Immature natural killer cell (primary cell): Measurements from ENCODE around the gene SLC2A4. TPM values are rescaled to one million over a fixed set of nuclear protein-coding genes. Genes with fewer than 3 reads are reported as not detected.
A peak's percentile ranks its signal among the peaks of the same experiment; 100 is the strongest.

ENCODE experiments used
- DNase-seq, 3 donors: peaks; one replicate each; pipeline ENCODE4 v3.0.0; 2022; ENCODE audit warnings: mixed read lengths in 1 of 3
- H3K27ac Mint-ChIP-seq, 6 donors: one replicate each; pipeline ENCODE4 v1.8.0; 2020; ENCODE audit warnings: mixed read lengths in 6 of 6, mild to moderate bottlenecking in 5 of 6, inconsistent platforms in 4 of 6, moderate library complexity in 3 of 6
- H3K27me3 Mint-ChIP-seq, 3 donors: one replicate each; pipeline ENCODE4 v1.8.0; 2020 to 2021; ENCODE audit warnings: low read depth in 3 of 3, mild to moderate bottlenecking in 3 of 3, mixed read lengths in 3 of 3, moderate library complexity in 3 of 3, inconsistent platforms in 1 of 3
- H3K36me3 Mint-ChIP-seq, 3 donors: one replicate each; pipeline ENCODE4 v1.8.0; 2020; ENCODE audit warnings: mixed read lengths in 3 of 3, inconsistent platforms in 2 of 3, mild to moderate bottlenecking in 2 of 3
- H3K4me1 Mint-ChIP-seq, 2 donors: one replicate each; pipeline ENCODE4 v1.8.0; 2020; ENCODE audit warnings: inconsistent platforms in 2 of 2, mild to moderate bottlenecking in 2 of 2, mixed read lengths in 2 of 2, moderate library complexity in 1 of 2
- H3K4me3 Mint-ChIP-seq, 5 donors: one replicate each; pipeline ENCODE4 v1.8.0; 2020; ENCODE audit warnings: mild to moderate bottlenecking in 5 of 5, mixed read lengths in 5 of 5, inconsistent platforms in 3 of 5, moderate library complexity in 3 of 5
- H3K9me3 Mint-ChIP-seq, 6 donors: one replicate each; pipeline ENCODE4 v1.8.0; 2020; ENCODE audit warnings: mild to moderate bottlenecking in 6 of 6, mixed read lengths in 6 of 6, inconsistent platforms in 4 of 6, moderate library complexity in 3 of 6
- polyA plus RNA-seq, 3 donors: library from polyadenylated mRNA; unstranded; fragments of 300-500 nt; fragmentation: Illumina TruSeq; gene quantifications; one replicate each; pipeline ENCODE4 v1.2.3, GENCODE V29; 2021

Gene SLC2A4
- polyA plus RNA-seq, 3 donors from 2014 or later = 0.26 TPM; not detected in 2

DNA sequence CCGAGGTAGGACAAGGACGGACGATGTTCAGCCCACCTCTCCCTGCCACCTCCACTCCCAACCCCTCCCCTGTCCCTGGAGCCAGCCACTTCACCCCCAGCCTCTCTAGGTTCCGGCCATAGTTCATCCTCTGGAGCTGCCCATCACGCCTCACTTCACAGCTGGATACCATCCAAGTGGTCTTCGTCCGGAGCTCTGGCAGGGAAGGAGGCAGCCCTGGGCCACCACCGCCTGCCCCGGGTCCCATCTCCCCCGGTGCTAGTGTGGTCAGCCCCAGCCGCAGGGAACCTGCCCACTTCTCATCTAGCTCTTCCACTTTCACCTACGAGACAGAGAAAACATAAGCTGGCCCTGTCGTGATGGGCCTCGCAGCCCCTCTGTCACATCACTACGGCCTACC lies 39.9 kb downstream of the SLC2A4 start:
- H3K4me3 Mint-ChIP-seq = no peak overlapping the region
- peaks cover 1 to 6% of the 10 kb centered on the region in 2 donors for H3K4me1 Mint-ChIP-seq
- peaks cover 0 to 2% (median under 1%) of the 10 kb centered on the region in 3 donors for H3K27me3 Mint-ChIP-seq
- H3K36me3 Mint-ChIP-seq = peaks cover 0 to 14% (median 3%) of the 10 kb centered on the region in 3 donors
- no peaks in the 10 kb centered on the region for H3K9me3 Mint-ChIP-seq
- peak overlapping the region in 1 of 6 donors; percentile 22 for H3K27ac Mint-ChIP-seq
- DNase-seq = no peak

DNA sequence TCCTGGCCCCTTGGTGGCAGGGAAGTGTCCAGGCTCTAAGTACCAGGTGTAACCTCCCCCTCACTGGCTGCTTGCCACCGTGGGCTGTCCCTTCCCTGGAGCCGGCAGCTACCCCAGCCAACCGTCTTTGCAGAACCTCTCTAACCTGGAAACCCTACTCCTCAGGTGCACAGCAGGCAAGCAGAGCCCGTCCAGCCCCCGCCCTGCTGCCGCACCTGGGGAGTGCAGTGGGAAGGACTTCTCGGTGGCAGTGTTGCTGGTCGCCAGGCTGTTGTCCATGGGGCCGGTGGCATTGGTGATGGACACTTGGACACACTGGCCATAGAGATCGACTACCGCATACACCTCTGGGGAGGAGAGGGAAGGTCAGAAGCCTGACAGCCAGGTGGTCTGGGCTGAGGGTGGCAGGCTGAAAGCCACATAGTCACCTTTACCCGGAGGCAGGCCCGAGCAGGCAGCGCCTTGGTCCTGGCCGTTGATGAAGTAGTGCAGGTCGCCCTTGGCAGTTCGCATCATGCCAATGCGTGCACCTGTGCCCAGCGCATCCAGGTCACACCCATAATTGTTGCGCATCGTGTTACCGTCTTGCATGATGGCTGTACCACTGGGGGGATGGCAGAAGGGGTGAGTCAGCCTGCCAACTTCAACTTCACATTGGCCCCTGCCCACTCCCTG lies 41.1 kb downstream of the SLC2A4 start:
- Mint-ChIP-seq H3K27ac (no peak overlapping the region), H3K4me1 (peaks cover 0 to 6% of the 10 kb centered on the region in 2 donors), H3K36me3 (peaks cover 0 to 11% (median 3%) of the 10 kb centered on the region in 3 donors), H3K4me3 (no peak overlapping the region), H3K9me3 (no peaks in the 10 kb centered on the region), H3K27me3 (peaks cover 0 to 2% (median 0%) of the 10 kb centered on the region in 3 donors)
- DNase-seq = no peak

DNA sequence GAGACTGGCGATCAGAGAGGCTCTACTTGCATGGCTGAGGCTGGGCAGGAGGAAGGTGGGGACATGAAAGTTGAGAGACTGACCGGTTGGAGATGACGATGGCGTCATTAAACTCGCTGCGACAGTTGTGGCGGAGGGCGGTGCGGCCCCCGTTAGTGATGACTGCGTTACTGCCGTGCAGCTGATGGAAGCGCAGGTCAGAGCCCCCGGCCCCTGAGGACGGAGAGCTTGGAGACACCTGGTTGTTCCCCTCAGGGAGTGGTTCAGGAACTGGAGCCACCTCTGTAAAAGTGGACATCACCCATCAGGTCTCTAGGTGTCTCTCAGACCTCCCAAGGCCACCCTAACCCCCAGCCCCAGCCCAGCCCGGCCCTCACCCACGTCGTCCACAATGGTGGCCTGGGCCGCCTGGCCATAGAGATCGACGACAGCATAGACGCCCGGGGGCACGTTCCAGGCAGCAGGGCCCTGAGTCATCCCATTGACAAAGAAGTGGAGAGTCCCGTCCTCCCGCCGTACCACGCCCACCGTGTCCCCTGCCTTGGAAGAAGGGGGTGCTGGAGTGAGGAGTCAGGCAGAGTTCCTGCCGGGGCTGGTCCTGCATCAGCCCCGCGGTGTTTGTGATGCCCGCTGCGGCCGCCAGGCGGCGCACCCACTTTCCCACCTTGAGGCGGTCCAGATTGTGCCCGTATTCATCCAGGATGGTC lies 42.4 kb downstream of the SLC2A4 start:
- Mint-ChIP-seq H3K9me3 (no peaks in the 10 kb centered on the region), H3K36me3 (peaks cover 0 to 8% (median 3%) of the 10 kb centered on the region in 3 donors), H3K4me3 (no peak overlapping the region), H3K4me1 (peaks cover 12 to 17% of the 10 kb centered on the region in 2 donors), H3K27ac (no peak overlapping the region), H3K27me3 (peaks cover 0 to 7% (median 3%) of the 10 kb centered on the region in 3 donors)
- DNase-seq = peak; percentile 51 to 61 (median 56)

DNA sequence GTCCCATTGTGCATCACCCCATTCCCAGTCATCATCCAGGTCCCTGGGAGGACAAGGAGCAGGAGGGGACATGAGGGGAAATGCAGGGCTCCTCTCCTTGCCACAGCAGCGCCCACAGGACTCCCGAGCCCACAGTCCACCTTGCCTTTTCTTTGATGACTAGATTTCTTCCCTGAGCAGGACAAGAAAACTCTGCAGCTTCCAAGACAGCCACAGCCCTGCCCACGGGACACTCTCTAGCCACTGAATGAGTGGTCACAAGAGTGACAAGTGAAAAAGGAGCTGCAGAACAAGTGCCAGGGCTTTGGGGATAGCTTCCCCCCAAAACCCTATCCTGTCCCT lies 42.9 kb downstream of the SLC2A4 start:
- Mint-ChIP-seq H3K9me3 (no peaks in the 10 kb centered on the region), H3K4me3 (no peak overlapping the region), H3K27ac (no peak overlapping the region), H3K27me3 (peaks cover 2 to 11% (median 6%) of the 10 kb centered on the region in 3 donors), H3K36me3 (peaks cover 0 to 8% (median 3%) of the 10 kb centered on the region in 3 donors), H3K4me1 (peaks cover 14 to 20% of the 10 kb centered on the region in 2 donors)
- no peak for DNase-seq

DNA sequence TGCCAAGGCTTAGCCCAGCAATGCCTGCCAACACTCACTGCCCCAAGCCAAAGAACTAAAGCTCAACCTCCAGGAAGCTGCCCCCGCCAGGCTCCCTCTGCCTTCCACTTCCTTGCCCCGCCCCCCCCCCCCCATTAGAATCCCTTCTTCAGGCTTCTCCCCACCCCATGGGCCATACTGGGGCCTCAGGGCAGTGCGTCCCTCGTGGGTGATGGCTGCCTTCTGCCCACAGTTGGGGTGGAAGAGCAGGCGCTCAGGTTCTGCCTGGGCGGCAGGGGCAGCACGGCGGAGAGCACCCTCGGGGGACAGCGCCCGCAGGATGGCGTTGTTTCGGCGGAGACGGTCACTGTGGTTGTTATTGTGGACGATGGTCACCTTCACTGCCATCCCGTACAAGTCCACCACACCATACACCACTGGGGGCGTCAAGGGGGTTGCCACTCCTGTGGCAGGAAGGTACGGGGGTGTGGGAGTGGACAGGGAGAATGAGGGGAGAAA lies 43.6 kb downstream of the SLC2A4 start:
- no peak overlapping the region for H3K4me3 Mint-ChIP-seq
- H3K4me1 Mint-ChIP-seq = peaks cover 21 to 26% of the 10 kb centered on the region in 2 donors
- peaks cover 0 to 8% (median 3%) of the 10 kb centered on the region in 3 donors for H3K36me3 Mint-ChIP-seq
- DNase-seq = no peak
- H3K9me3 Mint-ChIP-seq = no peaks in the 10 kb centered on the region
- peaks cover 9 to 14% (median 13%) of the 10 kb centered on the region in 3 donors for H3K27me3 Mint-ChIP-seq
- no peak overlapping the region for H3K27ac Mint-ChIP-seq

DNA sequence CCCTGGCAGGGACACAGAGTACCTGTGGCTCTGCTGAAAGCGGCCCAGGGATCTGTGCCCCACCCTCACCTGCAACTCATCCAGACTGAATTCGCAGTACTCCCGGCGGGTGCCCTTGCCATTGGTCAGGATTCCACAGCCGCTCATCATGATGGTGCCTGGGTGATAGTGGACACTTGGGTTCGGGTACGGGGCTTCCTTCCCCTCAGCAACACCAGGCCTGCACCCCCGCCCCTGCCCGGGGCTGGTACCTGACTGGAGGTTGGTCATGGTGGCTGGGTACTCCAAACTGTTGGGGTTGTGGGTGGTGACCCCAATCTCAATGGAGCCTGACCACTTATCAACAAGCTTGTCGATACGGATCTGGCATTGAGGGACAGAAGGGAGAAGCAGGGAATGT lies 44.7 kb downstream of the SLC2A4 start:
- no peaks in the 10 kb centered on the region for H3K9me3 Mint-ChIP-seq
- DNase-seq = no peak
- peak overlapping the region in 1 of 6 donors; percentile 40 for H3K27ac Mint-ChIP-seq
- peaks cover 0 to 4% (median under 1%) of the 10 kb centered on the region in 3 donors for H3K36me3 Mint-ChIP-seq
- H3K4me3 Mint-ChIP-seq = no peak overlapping the region
- peaks cover 23 to 28% of the 10 kb centered on the region in 2 donors for H3K4me1 Mint-ChIP-seq
- H3K27me3 Mint-ChIP-seq = peaks cover 9 to 14% (median 13%) of the 10 kb centered on the region in 3 donors

DNA sequence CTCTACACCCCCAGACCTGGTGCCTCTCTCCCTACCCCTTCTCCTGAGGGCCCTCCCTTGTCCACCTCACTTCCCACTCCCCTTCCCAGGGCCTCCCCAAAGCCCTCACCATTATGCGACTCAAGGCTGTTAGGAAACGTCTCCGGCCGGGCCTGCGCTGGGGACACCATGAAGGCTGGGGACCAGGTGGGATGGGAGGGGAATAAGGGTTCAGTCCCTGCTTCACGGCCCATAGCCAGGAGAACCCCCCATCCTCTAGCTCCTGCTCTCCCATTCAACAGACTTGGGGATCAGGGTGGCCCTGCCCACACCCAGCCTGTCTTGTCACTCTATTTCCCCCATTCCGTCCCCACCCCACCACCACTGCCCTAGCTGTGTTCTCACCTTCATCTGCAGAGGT lies 45.5 kb downstream of the SLC2A4 start:
- H3K36me3 Mint-ChIP-seq = no peaks in the 10 kb centered on the region
- no peak overlapping the region for H3K4me3 Mint-ChIP-seq
- peaks cover 9 to 14% (median 13%) of the 10 kb centered on the region in 3 donors for H3K27me3 Mint-ChIP-seq
- no peak overlapping the region for H3K27ac Mint-ChIP-seq
- no peaks in the 10 kb centered on the region for H3K9me3 Mint-ChIP-seq
- DNase-seq = no peak
- H3K4me1 Mint-ChIP-seq = peaks cover 23 to 28% of the 10 kb centered on the region in 2 donors

DNA sequence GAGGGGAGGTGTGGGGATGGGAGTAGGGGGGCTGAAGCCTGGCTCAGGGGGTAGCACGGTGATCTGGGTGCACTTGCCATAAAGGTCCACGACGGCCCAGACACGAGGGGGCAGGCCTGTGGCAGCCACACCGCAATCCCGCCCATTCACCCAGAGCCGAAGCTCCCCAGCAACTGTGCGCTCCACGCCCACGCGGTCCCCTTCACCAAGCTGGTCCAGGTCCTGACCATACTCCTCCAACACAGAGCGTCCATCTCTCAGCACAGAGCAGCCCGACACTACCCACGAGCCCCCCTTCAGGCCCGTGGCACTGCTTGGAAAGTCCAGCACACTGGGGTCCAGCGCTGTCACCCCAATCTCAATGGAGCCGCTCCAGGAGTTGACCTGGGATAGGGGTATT lies 46.0 kb downstream of the SLC2A4 start:
- no peaks in the 10 kb centered on the region for H3K9me3 Mint-ChIP-seq
- no peak for DNase-seq
- H3K27ac Mint-ChIP-seq = peak overlapping the region in 3 of 6 donors; percentile 76 to 94 (median 84)
- peaks cover 9 to 14% (median 13%) of the 10 kb centered on the region in 3 donors for H3K27me3 Mint-ChIP-seq
- H3K4me3 Mint-ChIP-seq = peak overlapping the region in 1 of 5 donors; percentile 29
- H3K4me1 Mint-ChIP-seq = peaks cover 23 to 28% of the 10 kb centered on the region in 2 donors
- no peaks in the 10 kb centered on the region for H3K36me3 Mint-ChIP-seq

DNA sequence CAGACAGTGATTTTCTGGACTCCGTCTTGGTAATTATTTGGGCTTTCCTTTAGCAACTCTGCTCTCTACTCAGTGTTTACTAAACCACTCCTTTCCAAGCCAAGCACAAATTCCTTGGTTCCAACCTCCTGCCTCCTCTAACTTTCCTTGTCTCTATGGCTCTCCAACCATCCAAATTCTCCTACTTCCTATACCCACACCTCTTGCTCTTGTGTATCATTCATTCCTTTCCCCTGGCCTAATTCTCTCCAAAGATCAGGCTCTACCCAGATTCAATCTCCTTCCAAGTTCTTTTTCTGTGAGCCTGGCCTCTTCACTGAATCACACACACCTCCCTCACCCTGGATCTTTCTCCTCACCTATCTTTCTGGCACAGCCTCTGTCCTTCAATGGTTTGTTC lies 46.5 kb downstream of the SLC2A4 start:
- H3K4me3 Mint-ChIP-seq = peak overlapping the region; percentile 33 to 99 (median 79)
- peak overlapping the region; percentile 76 to 94 (median 86) for H3K27ac Mint-ChIP-seq
- H3K4me1 Mint-ChIP-seq = peaks cover 23 to 28% of the 10 kb centered on the region in 2 donors
- DNase-seq = no peak
- H3K9me3 Mint-ChIP-seq = no peaks in the 10 kb centered on the region
- no peaks in the 10 kb centered on the region for H3K36me3 Mint-ChIP-seq
- peaks cover 9 to 14% (median 13%) of the 10 kb centered on the region in 3 donors for H3K27me3 Mint-ChIP-seq

DNA sequence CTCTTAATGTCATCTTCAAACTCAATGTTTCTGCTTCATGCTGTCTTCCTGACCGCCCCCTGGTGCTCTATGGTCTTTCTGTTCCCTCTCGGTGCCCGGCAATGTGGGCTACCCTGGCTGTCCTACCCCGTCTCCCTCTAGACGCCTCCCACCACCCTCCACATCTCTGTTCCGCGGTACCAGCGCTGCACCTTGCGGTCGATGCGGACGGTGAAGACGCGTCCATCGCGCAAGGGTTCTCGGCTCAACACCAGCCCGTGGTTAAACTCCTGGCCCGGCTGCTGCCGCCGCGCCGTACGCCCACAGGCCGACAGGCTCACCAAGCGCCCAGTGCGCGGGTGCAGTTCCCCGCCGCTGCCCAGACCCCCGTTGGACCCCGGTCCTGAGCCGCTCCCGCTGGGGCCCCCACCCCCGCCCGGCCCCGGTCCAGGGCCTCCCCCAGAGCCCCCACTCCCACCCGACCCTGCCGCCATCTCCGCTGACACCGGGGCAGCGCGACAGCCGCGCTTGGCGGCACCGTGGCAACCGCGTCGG lies 47.4 kb downstream of the SLC2A4 start, which contains the start of gene NEURL4:
Gene NEURL4 (minus strand): TSS at position 496 of the 534 bp plus-strand sequence. CDS start 23 bp downstream, at position 473.
- no peaks in the 10 kb centered on the region for H3K36me3 Mint-ChIP-seq
- no peaks in the 10 kb centered on the region for H3K9me3 Mint-ChIP-seq
- DNase-seq = no peak
- H3K27me3 Mint-ChIP-seq = peaks cover 9 to 14% (median 13%) of the 10 kb centered on the region in 3 donors
- peaks cover 23 to 31% of the 10 kb centered on the region in 2 donors for H3K4me1 Mint-ChIP-seq
- H3K4me3 Mint-ChIP-seq = peak within 1 kb of the TSS; percentile 91 to 99 (median 97)
- peak within 1 kb of the TSS; percentile 94 to 98 (median 96) for H3K27ac Mint-ChIP-seq

- DNase-seq = peak; percentile 97
- Mint-ChIP-seq H3K27me3 (peaks cover 9 to 14% (median 13%) of the 10 kb centered on the region in 3 donors), H3K4me1 (peaks cover 23 to 28% of the 10 kb centered on the region in 2 donors), H3K4me3 (peak overlapping the region; percentile 91 to 99 (median 97)), H3K27ac (peak overlapping the region; percentile 94 to 98 (median 96)), H3K9me3 (no peaks in the 10 kb centered on the region), H3K36me3 (no peaks in the 10 kb centered on the region)
Observed at GRCh38 chr17:7329374-7329996, 48.0 kb downstream of the SLC2A4 start.

- Mint-ChIP-seq H3K4me3 (peak overlapping the region; percentile 91 to 99 (median 97)), H3K27ac (peak overlapping the region; percentile 94 to 98 (median 96)), H3K4me1 (peaks cover 24 to 33% of the 10 kb centered on the region in 2 donors), H3K36me3 (no peaks in the 10 kb centered on the region), H3K27me3 (peaks cover 9 to 14% (median 13%) of the 10 kb centered on the region in 3 donors), H3K9me3 (no peaks in the 10 kb centered on the region)
- peak; percentile 80 to 82 (median 81) for DNase-seq
Observed at GRCh38 chr17:7329997-7330637, 48.6 kb downstream of the SLC2A4 start.

- Mint-ChIP-seq H3K4me3 (peak overlapping the region in 4 of 5 donors; percentile 26 to 99 (median 98)), H3K36me3 (no peaks in the 10 kb centered on the region), H3K27ac (peak overlapping the region in 2 of 6 donors; percentile 40 to 94), H3K4me1 (peaks cover 29 to 38% of the 10 kb centered on the region in 2 donors), H3K27me3 (peaks cover 9 to 17% (median 13%) of the 10 kb centered on the region in 3 donors), H3K9me3 (peaks cover 0 to 1% (median 0%) of the 10 kb centered on the region in 6 donors)
- no peak for DNase-seq
Observed at GRCh38 chr17:7330638-7331015, 49.1 kb downstream of the SLC2A4 start.
